Measurements from ENCODE around the gene EFNA4. TPM values are rescaled to one million over a fixed set of nuclear protein-coding genes. Genes with fewer than 3 reads are reported as not detected.
"Not testable (repeated sequence)": the region's sequence is repeated elsewhere in the genome, so short reads cannot be mapped to it uniquely, and the experiment has no call there.

The EFNA4 gene
- total and polyA plus RNA-seq, 2 donors (not counting 1 experiment from before 2014, with no cell fraction given), result 3.8 to 4.3 TPM

GRCh38 chr1:155117610-155118009, 54.1 kb downstream of the EFNA4 start:
- DNase-seq (ENCODE audit: low read depth in 2 of 2), result no peak
- Histone ChIP-seq H3K27me3 (ENCODE audit: control insufficient read depth, insufficient read depth, low read length) (peaks cover 10% of the 10 kb centered on the region), H4K20me1 (ENCODE audit: control insufficient read depth, extremely low read depth, insufficient read depth, low read length) (no peaks in the 10 kb centered on the region)

GRCh38 chr1:155118090-155118489, 54.5 kb downstream of the EFNA4 start:
- not testable (repeated sequence) for H3K4me1 ChIP-seq (ENCODE audit: control insufficient read depth, extremely low read depth, insufficient read depth, low read length); H3K4me3 ChIP-seq (replicated peaks in 1 of 4; ENCODE audit: control extremely low read depth in 1 of 4, insufficient read depth in 1 of 4, low read depth in 3 of 4, low read length in 4 of 4); H3K27me3 ChIP-seq (ENCODE audit: control insufficient read depth, insufficient read depth, low read length); H4K20me1 ChIP-seq (ENCODE audit: control insufficient read depth, extremely low read depth, insufficient read depth, low read length); H3K4me2 ChIP-seq (ENCODE audit: extremely low read depth, insufficient read depth, low read length); DNase-seq (ENCODE audit: low read depth in 2 of 2); H3K79me2 ChIP-seq (ENCODE audit: control insufficient read depth, insufficient read depth, low read length); H2AFZ ChIP-seq (ENCODE audit: low read length); H3K27ac ChIP-seq (ENCODE audit: insufficient read depth, low read length); H3K36me3 ChIP-seq (ENCODE audit: control insufficient read depth, insufficient read depth, low read length); H3K9me3 ChIP-seq (ENCODE audit: control insufficient read depth, insufficient read depth, low read depth, low read length); H3K9ac ChIP-seq (ENCODE audit: insufficient read depth, low read length)

More at GRCh38 chr1:155117610-155118009, 54.1 kb downstream of the EFNA4 start:
- Histone ChIP-seq H3K27ac (ENCODE audit: insufficient read depth, low read length) (no peak overlapping the region), H3K4me1 (ENCODE audit: control insufficient read depth, extremely low read depth, insufficient read depth, low read length) (no peaks in the 10 kb centered on the region), H3K4me3 (replicated peaks in 1 of 4; ENCODE audit: control extremely low read depth in 1 of 4, insufficient read depth in 1 of 4, low read depth in 3 of 4, low read length in 4 of 4) (no peak overlapping the region), H3K79me2 (ENCODE audit: control insufficient read depth, insufficient read depth, low read length) (no peaks in the 10 kb centered on the region), H3K36me3 (ENCODE audit: control insufficient read depth, insufficient read depth, low read length) (no peaks in the 10 kb centered on the region), H3K4me2 (ENCODE audit: extremely low read depth, insufficient read depth, low read length) (no peak overlapping the region), H2AFZ (ENCODE audit: low read length) (no peak overlapping the region), H3K9ac (ENCODE audit: insufficient read depth, low read length) (no peak overlapping the region), H3K9me3 (ENCODE audit: control insufficient read depth, insufficient read depth, low read depth, low read length) (no peaks in the 10 kb centered on the region)
- TF ChIP-seq CTCF (conservative IDR thresholded peaks at IDR 0.05 in 1 of 2, IDR thresholded peaks at IDR 0.05 in 1 of 2; ENCODE audit: low read depth in 1 of 2, low read length in 2 of 2), result no peak
- no peak for TF ChIP-seq EZH2 (IDR thresholded peaks at IDR 0.05; ENCODE audit: low read length, missing control alignments)

Other genes starting within 250 kb of the EFNA4 start
- not detected in 2 replicates for gene KCNN3, start 193.5 kb upstream of the EFNA4 start, total RNA-seq
- not detected in 2 replicates for gene KCNN3, start 193.5 kb upstream of the EFNA4 start, polyA plus RNA-seq
- gene PMVK, start 127.0 kb upstream of the EFNA4 start, total RNA-seq, result 8.5 and 10.1 TPM in 2 replicates
- 25.1 and 33.5 TPM in 2 replicates for gene PMVK, start 127.0 kb upstream of the EFNA4 start, polyA plus RNA-seq
- 106 and 113 TPM in 2 replicates for gene PBXIP1, start 107.6 kb upstream of the EFNA4 start, total RNA-seq
- gene PBXIP1, start 107.6 kb upstream of the EFNA4 start, polyA plus RNA-seq, result 21.1 and 32.8 TPM in 2 replicates
- gene PYGO2, start 102.0 kb upstream of the EFNA4 start, total RNA-seq, result 19.3 and 28.1 TPM in 2 replicates
- 15.3 and 17.4 TPM in 2 replicates for gene PYGO2, start 102.0 kb upstream of the EFNA4 start, polyA plus RNA-seq
- gene SHC1, start 93.0 kb upstream of the EFNA4 start, total RNA-seq, result 220 and 245 TPM in 2 replicates
- gene SHC1, start 93.0 kb upstream of the EFNA4 start, polyA plus RNA-seq, result 277 and 289 TPM in 2 replicates
- gene CKS1B, start 89.1 kb upstream of the EFNA4 start, total RNA-seq, result 23.9 and 40.3 TPM in 2 replicates
- 55.4 and 176 TPM in 2 replicates for gene CKS1B, start 89.1 kb upstream of the EFNA4 start, polyA plus RNA-seq
- 20.5 and 24.9 TPM in 2 replicates for gene FLAD1, start 80.4 kb upstream of the EFNA4 start, total RNA-seq
- gene FLAD1, start 80.4 kb upstream of the EFNA4 start, polyA plus RNA-seq, result 11.8 and 20.1 TPM in 2 replicates
- gene LENEP, start 70.2 kb upstream of the EFNA4 start, total RNA-seq, result 0.26 TPM in 1 of 2 replicates, not detected in the other
- gene LENEP, start 70.2 kb upstream of the EFNA4 start, polyA plus RNA-seq, result not detected in 2 replicates
- 12.3 and 19.3 TPM in 2 replicates for gene ZBTB7B, start 60.9 kb upstream of the EFNA4 start, total RNA-seq
- gene ZBTB7B, start 60.9 kb upstream of the EFNA4 start, polyA plus RNA-seq, result 6.2 and 7.0 TPM in 2 replicates
- under 0.01 and 0.17 TPM in 2 replicates for gene DCST2, start 30.0 kb upstream of the EFNA4 start, total RNA-seq
- gene DCST2, start 30.0 kb upstream of the EFNA4 start, polyA plus RNA-seq, result 0.06 and 0.10 TPM in 2 replicates
- not detected in 2 replicates for gene DCST1, start 29.9 kb upstream of the EFNA4 start, total RNA-seq
- gene DCST1, start 29.9 kb upstream of the EFNA4 start, polyA plus RNA-seq, result not detected in 2 replicates
- gene ADAM15, start 12.4 kb upstream of the EFNA4 start, total RNA-seq, result 49.1 and 58.5 TPM in 2 replicates
- 19.5 and 28.9 TPM in 2 replicates for gene ADAM15, start 12.4 kb upstream of the EFNA4 start, polyA plus RNA-seq
- 0.33 and 0.51 TPM in 2 replicates for gene EFNA3, start 15.1 kb downstream of the EFNA4 start, total RNA-seq
- 0.16 and 0.30 TPM in 2 replicates for gene EFNA3, start 15.1 kb downstream of the EFNA4 start, polyA plus RNA-seq
- 0.26 TPM in 1 of 2 replicates, not detected in the other for gene EFNA1, start 64.1 kb downstream of the EFNA4 start, total RNA-seq
- gene EFNA1, start 64.1 kb downstream of the EFNA4 start, polyA plus RNA-seq, result 0.06 and 0.07 TPM in 2 replicates
- 35.4 and 61.1 TPM in 2 replicates for gene SLC50A1, start 72.1 kb downstream of the EFNA4 start, total RNA-seq
- 29.4 and 36.0 TPM in 2 replicates for gene SLC50A1, start 72.1 kb downstream of the EFNA4 start, polyA plus RNA-seq
- 27.7 and 40.5 TPM in 2 replicates for gene DPM3, start 76.8 kb downstream of the EFNA4 start, total RNA-seq
- 31.9 and 35.4 TPM in 2 replicates for gene DPM3, start 76.8 kb downstream of the EFNA4 start, polyA plus RNA-seq
- gene KRTCAP2, start 109.6 kb downstream of the EFNA4 start, total RNA-seq, result 122 and 125 TPM in 2 replicates
- 123 and 134 TPM in 2 replicates for gene KRTCAP2, start 109.6 kb downstream of the EFNA4 start, polyA plus RNA-seq
- 3.1 and 4.0 TPM in 2 replicates for gene TRIM46, start 110.1 kb downstream of the EFNA4 start, total RNA-seq
- 1.9 and 2.2 TPM in 2 replicates for gene TRIM46, start 110.1 kb downstream of the EFNA4 start, polyA plus RNA-seq
- 36.8 and 38.3 TPM in 2 replicates for gene THBS3, start 144.2 kb downstream of the EFNA4 start, total RNA-seq
- gene THBS3, start 144.2 kb downstream of the EFNA4 start, polyA plus RNA-seq, result 30.0 and 39.6 TPM in 2 replicates
- gene MTX1, start 145.0 kb downstream of the EFNA4 start, total RNA-seq, result 36.7 and 46.6 TPM in 2 replicates
- gene MTX1, start 145.0 kb downstream of the EFNA4 start, polyA plus RNA-seq, result 42.2 and 52.4 TPM in 2 replicates
- 5.4 and 12.9 TPM in 2 replicates for gene ENTREP3, start 191.7 kb downstream of the EFNA4 start, total RNA-seq
- gene ENTREP3, start 191.7 kb downstream of the EFNA4 start, polyA plus RNA-seq, result 8.5 and 14.3 TPM in 2 replicates
- gene SCAMP3, start 198.6 kb downstream of the EFNA4 start, total RNA-seq, result 25.2 and 33.2 TPM in 2 replicates
- 106 and 151 TPM in 2 replicates for gene SCAMP3, start 198.6 kb downstream of the EFNA4 start, polyA plus RNA-seq
- gene CLK2, start 209.8 kb downstream of the EFNA4 start, total RNA-seq, result 21.3 and 26.8 TPM in 2 replicates
- gene CLK2, start 209.8 kb downstream of the EFNA4 start, polyA plus RNA-seq, result 34.0 and 40.9 TPM in 2 replicates
- 0.99 and 1.0 TPM in 2 replicates for gene HCN3, start 213.7 kb downstream of the EFNA4 start, total RNA-seq
- gene HCN3, start 213.7 kb downstream of the EFNA4 start, polyA plus RNA-seq, result 0.79 and 0.86 TPM in 2 replicates
- gene PKLR, start 237.7 kb downstream of the EFNA4 start, total RNA-seq, result not detected in 2 replicates
- not detected in 2 replicates for gene PKLR, start 237.7 kb downstream of the EFNA4 start, polyA plus RNA-seq
- gene FDPS, start 245.1 kb downstream of the EFNA4 start, total RNA-seq, result 279 and 840 TPM in 2 replicates
- 399 TPM in 2 replicates for gene FDPS, start 245.1 kb downstream of the EFNA4 start, polyA plus RNA-seq

Measured in fibroblast of lung (primary cell).